Right atrium auricular region (tissue), 2 donors: ENCODE data around the gene ADAM22. TPM values are rescaled to one million over a fixed set of nuclear protein-coding genes. Genes with fewer than 3 reads are reported as not detected.

Experiments used
- DNase-seq: peaks from one replicate; pipeline ENCODE4 v3.0.0-alpha.2; 2019; ENCODE audit warnings: low spot score
- H3K27ac ChIP-seq, 2 donors: fragments of 200-600 bp; sonication (generic); 1 replicate in 1 of 2; 2 replicates in 1 of 2; pipeline ENCODE4 v1.5.1; 2016 to 2019
- H3K27me3 ChIP-seq, 2 donors: fragments of 200-600 bp; sonication (generic); one replicate each; pipeline versions ENCODE4 v1.5.1 to v1.6.0; 2017 to 2019
- H3K36me3 ChIP-seq: fragments of 200-600 bp; sonication (generic); one replicate; pipeline ENCODE4 v1.5.1; 2016
- H3K4me1 ChIP-seq, 2 donors: fragments of 200-600 bp; sonication (generic); one replicate each; pipeline versions ENCODE4 v1.5.1 to v1.6.0; 2017 to 2019
- H3K4me3 ChIP-seq, 2 donors: fragments of 200-600 bp; sonication (generic); 1 replicate in 1 of 2; 2 replicates in 1 of 2; pipeline ENCODE4 v1.5.1; 2017 to 2019; ENCODE audit warnings: mild to moderate bottlenecking in 1 of 2, moderate library complexity in 1 of 2
- H3K9me3 ChIP-seq, 2 donors: fragments of 200-600 bp; sonication (generic); one replicate each; pipeline ENCODE4 v1.5.1; 2019
- CTCF ChIP-seq, 2 donors: fragments of 200-600 bp; sonication (generic); IDR thresholded peaks; one replicate each; pipeline ENCODE4 v1.5.1; 2019; ENCODE audit warnings: antibody characterized with exemption in 2 of 2
- total RNA-seq, 2 donors: library from RNA; depleted of rRNA; stranded (reverse); fragments of >200 nt; gene quantifications; one replicate each; pipeline ENCODE4 v1.1.0, GENCODE V29; 2016

Gene ADAM22
- total RNA-seq, 2 donors from 2014 or later = 1.9 to 3.9 TPM

GRCh38 chr7:88046839-88047573, 113.0 kb downstream of the ADAM22 start:
- Histone ChIP-seq H3K4me3 (no peak overlapping the region), H3K27me3 (no peaks in the 10 kb centered on the region), H3K36me3 (no peaks in the 10 kb centered on the region), H3K9me3 (no peaks in the 10 kb centered on the region), H3K4me1 (peaks cover 0 to 11% of the 10 kb centered on the region in 2 donors), H3K27ac (no peak overlapping the region)
- DNase-seq = no peak
- TF ChIP-seq CTCF (IDR thresholded peaks at IDR 0.05) = no peak

- Histone ChIP-seq H3K9me3 (no peaks in the 10 kb centered on the region), H3K4me1 (no peaks in the 10 kb centered on the region), H3K4me3 (no peak overlapping the region), H3K36me3 (no peaks in the 10 kb centered on the region), H3K27me3 (no peaks in the 10 kb centered on the region), H3K27ac (no peak overlapping the region)
- TF ChIP-seq CTCF (IDR thresholded peaks at IDR 0.05) = no peak
- no peak for DNase-seq
These were observed 123.6 kb downstream of the ADAM22 start for GRCh38 chr7:88057655-88058054.

GRCh38 chr7:88062238-88062637, 128.2 kb downstream of the ADAM22 start:
- Histone ChIP-seq H3K36me3 (no peaks in the 10 kb centered on the region), H3K4me3 (no peak overlapping the region), H3K4me1 (no peaks in the 10 kb centered on the region), H3K27ac (no peak overlapping the region), H3K27me3 (no peaks in the 10 kb centered on the region), H3K9me3 (no peaks in the 10 kb centered on the region)
- no peak for DNase-seq
- no peak for TF ChIP-seq CTCF (IDR thresholded peaks at IDR 0.05)

GRCh38 chr7:88069093-88069492, 135.0 kb downstream of the ADAM22 start:
- H3K9me3 ChIP-seq = no peaks in the 10 kb centered on the region

GRCh38 chr7:88071994-88072714, 138.1 kb downstream of the ADAM22 start:
- H3K27ac ChIP-seq = no peak overlapping the region
- no peak for DNase-seq
- H3K4me1 ChIP-seq = no peaks in the 10 kb centered on the region
- peaks cover 4% of the 10 kb centered on the region for H3K36me3 ChIP-seq
- no peaks in the 10 kb centered on the region for H3K9me3 ChIP-seq
- TF ChIP-seq CTCF (IDR thresholded peaks at IDR 0.05) = no peak
- no peaks in the 10 kb centered on the region for H3K27me3 ChIP-seq
- H3K4me3 ChIP-seq = no peak overlapping the region

More at GRCh38 chr7:88069093-88069492, 135.0 kb downstream of the ADAM22 start:
- H3K4me3 ChIP-seq = no peak overlapping the region
- TF ChIP-seq CTCF (IDR thresholded peaks at IDR 0.05) = no peak
- no peak overlapping the region for H3K27ac ChIP-seq
- H3K36me3 ChIP-seq = no peaks in the 10 kb centered on the region
- DNase-seq = no peak
- no peaks in the 10 kb centered on the region for H3K4me1 ChIP-seq
- no peaks in the 10 kb centered on the region for H3K27me3 ChIP-seq
